HG02610 (cell line): ENCODE measurements around the gene IL32.

Source experiments
- ATAC-seq: cut with Tn5 transposase; IDR thresholded peaks from one replicate; pipeline ENCODE4 v1.9.1; 2021; ENCODE audit warnings: mild to moderate bottlenecking, moderate library complexity; ENCODE audit not compliant: unreplicated experiment

Gene IL32

GRCh38 chr16:3113765-3114479 is 48.5 kb downstream of the IL32 start:
- ATAC-seq, result no peak

GRCh38 chr16:3115003-3115402 is 49.6 kb downstream of the IL32 start:
- no peak for ATAC-seq

- no peak for ATAC-seq
These were observed 50.1 kb downstream of the IL32 start for GRCh38 chr16:3115561-3115960.

- no peak for ATAC-seq
These were observed 52.9 kb downstream of the IL32 start for GRCh38 chr16:3118204-3118790.

- ATAC-seq, result no peak
These were observed 53.4 kb downstream of the IL32 start for GRCh38 chr16:3118846-3119245.
